KMS-11 (cell line): ENCODE results near the gene SNCAIP.

Source experiments
- H2AFZ ChIP-seq: fragments of 200-600 bp; sonication (generic); 2 replicates; pipeline ENCODE4 v1.6.1; 2016; ENCODE audit warnings: antibody characterized with exemption, mixed run types, low read depth
- H3K27ac ChIP-seq: fragments of 200-600 bp; sonication (generic); 2 replicates; pipeline ENCODE4 v1.6.1; 2016; ENCODE audit warnings: mild to moderate bottlenecking, mixed run types
- H3K27me3 ChIP-seq: fragments of 200-600 bp; sonication (generic); 2 replicates; pipeline ENCODE4 v1.6.1; 2017; ENCODE audit warnings: mild to moderate bottlenecking, low read depth, mixed run types, moderate library complexity; ENCODE audit not compliant: insufficient read depth
- H3K36me3 ChIP-seq: fragments of 200-600 bp; sonication (generic); 2 replicates; pipeline ENCODE4 v1.6.1; 2017; ENCODE audit warnings: mild to moderate bottlenecking, mixed run types; ENCODE audit not compliant: insufficient read depth
- H3K4me1 ChIP-seq: fragments of 200-600 bp; sonication (generic); 2 replicates; pipeline ENCODE4 v1.6.1; 2016; ENCODE audit warnings: mild to moderate bottlenecking, low read depth, mixed run types; ENCODE audit not compliant: poor library complexity, severe bottlenecking
- H3K4me2 ChIP-seq: fragments of 200-600 bp; sonication (generic); 2 replicates; pipeline ENCODE4 v1.7.0; 2016; ENCODE audit warnings: mild to moderate bottlenecking, mixed run types
- H3K4me3 ChIP-seq: fragments of 200-600 bp; sonication (generic); IDR thresholded peaks from 2 replicates; pipeline ENCODE4 v1.6.1; 2017; ENCODE audit warnings: low read depth, low read length, mixed read lengths; ENCODE audit not compliant: insufficient read depth
- H3K79me2 ChIP-seq: fragments of 200-600 bp; sonication (generic); 2 replicates; pipeline ENCODE4 v1.6.1; 2016; ENCODE audit warnings: low read depth, mixed run types; ENCODE audit not compliant: insufficient read depth
- H3K9ac ChIP-seq: fragments of 200-600 bp; sonication (generic); 2 replicates; pipeline ENCODE4 v1.6.1; 2016; ENCODE audit warnings: mild to moderate bottlenecking, mixed run types
- H4K20me1 ChIP-seq: fragments of 200-600 bp; sonication (generic); 2 replicates; pipeline ENCODE4 v1.6.1; 2016; ENCODE audit warnings: mild to moderate bottlenecking, mixed run types; ENCODE audit not compliant: insufficient read depth
- CTCF ChIP-seq: fragments of 200-600 bp; sonication (generic); conservative IDR thresholded peaks from 2 replicates; pipeline ENCODE4 v1.6.1; 2017; ENCODE audit warnings: low read depth, mild to moderate bottlenecking, antibody characterized with exemption, low read length, moderate library complexity, mixed read lengths

SNCAIP gene

GRCh38 chr5:122366501-122366900 is 54.5 kb downstream of the SNCAIP start:
- Histone ChIP-seq H3K4me3 (no peak overlapping the region), H3K27me3 (no peaks in the 10 kb centered on the region), H3K4me2 (no peak overlapping the region), H3K27ac (no peak overlapping the region), H3K36me3 (no peaks in the 10 kb centered on the region), H3K79me2 (no peaks in the 10 kb centered on the region), H4K20me1 (no peaks in the 10 kb centered on the region), H2AFZ (no peak overlapping the region), H3K9ac (no peak overlapping the region), H3K4me1 (no peaks in the 10 kb centered on the region)
- TF ChIP-seq CTCF = no peak

DNA sequence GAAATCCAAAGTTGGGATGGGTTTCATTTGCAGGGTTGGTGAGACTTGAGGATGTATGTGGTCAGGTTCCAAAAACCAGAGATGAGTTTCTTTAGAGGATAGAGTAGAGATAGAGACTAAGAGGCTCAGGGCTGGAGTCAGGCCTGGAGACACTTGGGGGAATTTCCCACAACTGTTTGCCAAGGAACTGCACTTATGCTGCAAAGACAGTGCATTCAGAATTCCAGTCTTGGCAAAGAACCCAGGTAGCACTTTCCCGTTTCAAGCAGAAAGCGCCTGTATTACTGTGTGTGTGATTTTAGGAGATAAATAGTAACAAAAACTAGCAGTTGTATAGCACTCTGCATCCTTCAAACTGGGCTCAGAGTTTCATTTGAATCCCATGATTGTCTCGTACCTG is 55.4 kb downstream of the SNCAIP start:
- H3K27ac ChIP-seq = no peak overlapping the region
- H3K4me1 ChIP-seq = no peaks in the 10 kb centered on the region
- no peaks in the 10 kb centered on the region for H3K27me3 ChIP-seq
- no peaks in the 10 kb centered on the region for H3K79me2 ChIP-seq
- no peaks in the 10 kb centered on the region for H4K20me1 ChIP-seq
- H3K4me3 ChIP-seq = no peak overlapping the region
- no peaks in the 10 kb centered on the region for H3K36me3 ChIP-seq
- no peak overlapping the region for H3K4me2 ChIP-seq
- H2AFZ ChIP-seq = no peak overlapping the region
- H3K9ac ChIP-seq = no peak overlapping the region
- no peak for TF ChIP-seq CTCF

DNA sequence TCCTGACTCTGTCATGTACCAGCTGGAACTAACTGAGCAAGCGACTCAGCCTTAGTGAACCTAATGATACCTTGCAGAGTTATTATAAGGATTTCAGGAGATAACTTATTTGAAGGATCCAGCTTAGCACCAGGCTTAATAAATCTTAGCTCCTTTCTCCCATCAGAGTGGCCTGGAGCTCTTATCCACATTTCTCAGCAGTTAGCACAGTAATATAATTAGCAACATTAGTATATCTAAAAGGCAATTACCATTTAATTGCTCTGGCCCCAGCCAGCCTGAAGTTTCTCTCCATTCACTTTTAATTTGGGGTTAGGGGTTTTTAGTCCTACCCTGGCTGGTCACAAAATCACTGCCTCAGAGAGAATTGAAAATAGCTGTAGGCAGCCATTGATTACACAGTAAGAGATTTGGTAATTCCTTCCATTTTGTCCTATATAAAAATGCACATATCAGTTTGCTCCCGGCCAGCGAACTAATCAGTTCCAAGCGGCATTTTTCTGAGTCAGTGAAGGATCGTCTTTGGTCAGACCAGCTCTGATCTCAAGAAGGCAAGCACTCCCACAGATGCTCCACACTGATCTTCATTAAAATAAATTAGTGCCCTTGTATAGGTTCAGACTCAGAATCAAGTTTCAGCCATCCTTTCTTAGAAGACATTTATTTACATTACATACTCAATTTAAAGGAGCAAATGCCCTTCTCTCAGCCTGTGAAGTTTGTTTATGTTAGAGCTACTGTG is 56.6 kb downstream of the SNCAIP start:
- Histone ChIP-seq H3K27me3 (no peaks in the 10 kb centered on the region), H3K4me1 (no peaks in the 10 kb centered on the region), H3K79me2 (no peaks in the 10 kb centered on the region), H3K4me2 (no peak overlapping the region), H3K9ac (no peak overlapping the region), H3K27ac (no peak overlapping the region), H3K4me3 (no peak overlapping the region), H3K36me3 (no peaks in the 10 kb centered on the region), H4K20me1 (no peaks in the 10 kb centered on the region), H2AFZ (no peak overlapping the region)
- no peak for TF ChIP-seq CTCF

GRCh38 chr5:122369253-122369815 is 57.3 kb downstream of the SNCAIP start:
- no peaks in the 10 kb centered on the region for H3K27me3 ChIP-seq
- no peak overlapping the region for H3K9ac ChIP-seq
- TF ChIP-seq CTCF = no peak
- H2AFZ ChIP-seq = no peak overlapping the region
- H3K27ac ChIP-seq = no peak overlapping the region
- H3K79me2 ChIP-seq = no peaks in the 10 kb centered on the region
- no peaks in the 10 kb centered on the region for H3K4me1 ChIP-seq
- H3K4me3 ChIP-seq = no peak overlapping the region
- H3K4me2 ChIP-seq = no peak overlapping the region
- H3K36me3 ChIP-seq = no peaks in the 10 kb centered on the region
- no peaks in the 10 kb centered on the region for H4K20me1 ChIP-seq
